ENCODE measurements around the gene CD274.

CD274 gene

GRCh38 chr9:5518937-5519319 is 68.6 kb downstream of the CD274 start:
- no peak for DNase-seq (ENCODE audit: insufficient read length, low spot score)
- FAIRE-seq: no peak
- TF ChIP-seq POU2F2 (IDR thresholded peaks at IDR 0.05; ENCODE audit: low read depth, low read length) (no peak), SPI1 (IDR thresholded peaks at IDR 0.05; ENCODE audit: low read depth, low read length) (no peak), PAX5 (IDR thresholded peaks at IDR 0.05; ENCODE audit: insufficient read depth, low read length, severe bottlenecking) (no peak), TAF1 (IDR thresholded peaks at IDR 0.05; ENCODE audit: low read depth, low read length) (no peak), POLR2AphosphoS5 (IDR thresholded peaks at IDR 0.05; ENCODE audit: low read depth, low read length) (no peak), POLR2A (IDR thresholded peaks at IDR 0.05; ENCODE audit: low read depth, low read length) (no peak)
